GM21717 (cell line): ENCODE data around the gene LMAN1.

Source experiments
- ATAC-seq: cut with Tn5 transposase; IDR thresholded peaks from one replicate; pipeline ENCODE4 v1.9.1; 2021; ENCODE audit warnings: mild to moderate bottlenecking, moderate library complexity; ENCODE audit not compliant: unreplicated experiment

Gene LMAN1, protein sequence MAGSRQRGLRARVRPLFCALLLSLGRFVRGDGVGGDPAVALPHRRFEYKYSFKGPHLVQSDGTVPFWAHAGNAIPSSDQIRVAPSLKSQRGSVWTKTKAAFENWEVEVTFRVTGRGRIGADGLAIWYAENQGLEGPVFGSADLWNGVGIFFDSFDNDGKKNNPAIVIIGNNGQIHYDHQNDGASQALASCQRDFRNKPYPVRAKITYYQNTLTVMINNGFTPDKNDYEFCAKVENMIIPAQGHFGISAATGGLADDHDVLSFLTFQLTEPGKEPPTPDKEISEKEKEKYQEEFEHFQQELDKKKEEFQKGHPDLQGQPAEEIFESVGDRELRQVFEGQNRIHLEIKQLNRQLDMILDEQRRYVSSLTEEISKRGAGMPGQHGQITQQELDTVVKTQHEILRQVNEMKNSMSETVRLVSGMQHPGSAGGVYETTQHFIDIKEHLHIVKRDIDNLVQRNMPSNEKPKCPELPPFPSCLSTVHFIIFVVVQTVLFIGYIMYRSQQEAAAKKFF

DNA sequence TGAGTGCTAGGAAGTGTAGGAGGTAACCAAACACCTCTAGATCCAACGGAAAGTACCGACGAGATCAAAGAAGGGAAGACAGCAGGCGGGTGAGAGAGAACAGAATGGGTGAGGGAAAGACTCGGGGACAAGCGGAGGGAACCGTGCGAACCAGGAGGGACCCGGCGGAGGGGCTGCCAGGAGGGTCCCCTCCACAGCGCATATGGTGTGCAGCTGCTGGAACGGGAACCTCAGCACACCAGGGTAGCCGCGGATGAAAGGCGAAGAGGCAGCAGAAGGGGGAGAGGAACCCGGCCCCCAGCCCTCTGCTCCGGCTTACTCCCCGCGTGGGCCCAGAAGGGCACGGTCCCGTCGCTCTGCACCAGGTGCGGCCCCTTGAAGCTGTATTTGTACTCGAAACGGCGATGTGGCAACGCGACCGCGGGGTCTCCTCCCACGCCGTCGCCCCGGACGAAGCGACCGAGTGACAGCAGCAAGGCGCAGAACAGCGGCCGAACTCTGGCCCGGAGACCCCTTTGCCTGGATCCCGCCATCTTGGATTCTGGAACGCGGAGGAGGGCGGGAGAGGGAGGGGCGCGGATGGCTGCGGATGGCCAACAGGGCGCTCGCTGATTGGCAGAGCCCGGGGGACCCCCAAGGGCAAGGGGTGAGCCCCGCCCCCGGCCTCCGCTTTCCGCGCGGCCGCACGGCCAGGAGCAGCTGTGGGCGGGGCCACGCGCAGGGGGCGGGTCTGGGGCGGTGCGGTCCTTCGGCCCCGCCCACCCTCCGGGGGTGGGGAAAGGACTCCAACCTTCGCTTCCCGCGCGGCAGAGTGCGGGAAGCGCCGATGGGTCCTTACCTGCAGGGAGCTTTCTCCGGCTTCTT is at the start of gene LMAN1:
Gene LMAN1 (minus strand): TSS at position 554 of the 864 bp plus-strand sequence. CDS start 21 bp downstream, at position 533.
- ATAC-seq: peak; percentile 95

DNA sequence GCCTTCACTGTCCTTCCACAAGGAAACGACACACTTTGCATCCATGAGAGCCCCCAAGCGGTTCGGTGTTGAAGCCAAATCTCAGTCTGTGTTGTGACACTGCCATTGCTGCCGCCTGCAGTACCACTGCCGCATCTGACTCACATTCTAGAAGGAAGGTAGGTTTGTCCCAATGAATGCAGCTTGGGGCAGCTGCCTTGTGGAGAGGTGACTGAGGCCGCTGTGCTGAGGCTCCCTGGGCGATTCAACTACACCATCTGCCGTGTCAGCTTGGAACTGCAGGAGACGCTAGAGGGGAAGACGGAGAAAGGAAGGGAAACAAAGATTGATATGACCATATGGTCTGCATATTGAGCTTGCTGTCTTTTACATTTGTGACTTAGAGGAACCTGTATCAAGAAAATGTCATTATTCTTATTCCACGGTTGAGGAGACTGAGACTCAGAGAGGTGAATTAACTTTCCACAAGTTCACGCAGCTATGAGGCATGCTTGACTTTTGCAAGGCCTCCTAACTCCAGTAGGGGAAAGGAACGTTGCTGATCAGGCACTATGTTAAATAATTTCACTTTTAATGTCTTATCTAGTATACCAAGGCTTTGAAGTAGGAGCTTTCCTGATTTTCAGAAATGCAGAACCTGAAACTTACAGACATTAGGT is 43.5 kb upstream of the LMAN1 start:
- ATAC-seq: peak; percentile 81

DNA sequence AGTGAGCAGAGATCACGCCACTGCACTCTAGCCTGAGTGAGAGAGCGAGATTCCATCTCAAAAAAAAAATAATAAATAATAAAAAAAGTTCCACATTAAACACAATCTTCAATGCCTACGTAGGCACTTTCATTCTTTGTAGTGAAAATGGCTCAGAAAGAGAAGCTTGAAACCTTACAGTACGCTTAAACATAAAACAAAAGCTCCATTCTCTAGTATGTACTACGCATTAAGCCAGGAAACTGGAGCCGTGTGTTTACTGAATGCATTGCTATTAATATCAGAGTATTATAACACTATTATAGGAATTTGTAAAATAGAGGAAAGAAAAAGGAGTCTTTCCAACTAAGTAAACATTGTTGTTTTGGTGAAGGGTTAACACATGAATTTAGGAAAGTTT is 41.3 kb upstream of the LMAN1 start:
- ATAC-seq: no peak

DNA sequence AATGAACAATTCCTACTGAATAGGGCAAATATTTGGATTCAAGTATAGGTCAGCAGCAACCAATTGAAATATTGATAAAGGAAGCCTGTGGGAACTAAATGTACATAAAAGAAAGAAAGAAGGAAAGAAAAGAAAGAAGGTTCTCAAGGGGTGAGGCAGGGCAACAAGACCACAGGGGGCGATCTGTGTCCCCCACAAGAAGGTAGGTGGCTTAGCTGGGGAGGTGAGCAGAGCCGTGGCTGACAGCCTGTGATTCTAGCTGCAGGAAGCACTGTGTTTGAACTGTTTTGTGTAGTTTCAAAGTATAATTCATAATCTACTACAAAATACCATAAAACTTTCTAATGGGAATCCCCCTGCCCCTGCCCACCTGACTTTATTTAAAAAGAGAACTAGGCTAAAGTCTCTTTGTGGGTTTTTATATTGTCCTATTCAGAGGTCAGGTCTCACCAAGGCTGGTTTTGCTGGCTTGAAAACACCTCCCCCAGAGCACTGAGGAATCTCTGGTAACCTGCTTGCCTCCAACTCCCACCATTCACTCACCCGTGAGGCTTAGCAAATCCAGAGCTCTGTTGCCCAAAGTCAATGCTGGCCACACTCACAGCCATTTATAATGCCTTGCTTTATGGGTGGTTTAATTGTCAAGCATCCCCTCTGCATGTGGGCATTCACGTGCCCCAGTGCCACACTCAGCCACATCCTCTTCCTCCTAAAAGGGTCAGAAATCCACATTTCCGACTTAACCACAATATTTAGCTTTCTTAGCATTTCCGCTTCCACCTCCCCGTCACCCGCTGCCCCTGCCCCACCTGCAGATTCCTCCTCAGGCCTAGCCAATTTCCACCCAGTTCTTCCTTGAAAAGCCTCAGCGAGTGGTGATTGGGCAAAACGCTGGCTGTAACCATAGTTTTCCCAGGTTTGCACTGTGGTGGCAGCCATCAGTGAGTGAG is 36.4 kb upstream of the LMAN1 start:
- no peak for ATAC-seq

DNA sequence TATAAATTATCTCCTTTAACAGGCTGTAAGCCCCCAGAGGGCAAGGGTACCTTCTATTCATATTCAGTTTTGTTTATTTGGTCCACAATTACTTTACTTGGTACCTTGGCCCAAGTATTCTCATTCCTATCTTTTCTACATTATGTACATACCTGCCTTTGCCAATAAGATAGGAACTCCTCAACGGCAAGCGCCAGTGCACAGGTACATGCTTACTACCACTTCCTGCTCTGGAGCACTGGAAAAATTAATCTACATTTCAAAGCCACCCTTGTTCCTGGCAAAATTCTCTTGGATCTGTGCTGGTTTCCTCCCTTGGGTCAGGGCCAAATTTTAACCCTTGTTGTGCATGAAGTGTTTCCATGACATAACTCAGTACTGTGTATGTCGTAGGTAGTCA is 34.3 kb upstream of the LMAN1 start:
- no peak for ATAC-seq

DNA sequence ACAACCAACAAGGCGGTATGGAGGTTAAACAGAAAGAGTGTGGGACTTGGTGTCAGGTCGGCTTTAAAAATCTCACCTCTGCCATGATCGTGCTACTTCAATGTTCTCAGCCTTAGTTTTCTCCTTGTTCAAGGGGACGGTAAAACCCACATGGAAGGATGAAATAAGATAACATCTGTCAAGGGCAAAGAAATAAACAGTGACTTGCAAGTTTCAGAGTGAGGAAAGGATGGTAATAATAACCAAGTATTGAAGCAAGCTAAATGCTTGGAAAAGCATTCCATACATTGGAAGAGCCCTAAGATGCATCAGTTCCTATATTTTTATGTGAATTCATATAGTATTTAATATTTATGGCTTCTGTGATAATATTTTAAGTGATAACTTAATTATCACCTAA is 29.8 kb upstream of the LMAN1 start:
- no peak for ATAC-seq

DNA sequence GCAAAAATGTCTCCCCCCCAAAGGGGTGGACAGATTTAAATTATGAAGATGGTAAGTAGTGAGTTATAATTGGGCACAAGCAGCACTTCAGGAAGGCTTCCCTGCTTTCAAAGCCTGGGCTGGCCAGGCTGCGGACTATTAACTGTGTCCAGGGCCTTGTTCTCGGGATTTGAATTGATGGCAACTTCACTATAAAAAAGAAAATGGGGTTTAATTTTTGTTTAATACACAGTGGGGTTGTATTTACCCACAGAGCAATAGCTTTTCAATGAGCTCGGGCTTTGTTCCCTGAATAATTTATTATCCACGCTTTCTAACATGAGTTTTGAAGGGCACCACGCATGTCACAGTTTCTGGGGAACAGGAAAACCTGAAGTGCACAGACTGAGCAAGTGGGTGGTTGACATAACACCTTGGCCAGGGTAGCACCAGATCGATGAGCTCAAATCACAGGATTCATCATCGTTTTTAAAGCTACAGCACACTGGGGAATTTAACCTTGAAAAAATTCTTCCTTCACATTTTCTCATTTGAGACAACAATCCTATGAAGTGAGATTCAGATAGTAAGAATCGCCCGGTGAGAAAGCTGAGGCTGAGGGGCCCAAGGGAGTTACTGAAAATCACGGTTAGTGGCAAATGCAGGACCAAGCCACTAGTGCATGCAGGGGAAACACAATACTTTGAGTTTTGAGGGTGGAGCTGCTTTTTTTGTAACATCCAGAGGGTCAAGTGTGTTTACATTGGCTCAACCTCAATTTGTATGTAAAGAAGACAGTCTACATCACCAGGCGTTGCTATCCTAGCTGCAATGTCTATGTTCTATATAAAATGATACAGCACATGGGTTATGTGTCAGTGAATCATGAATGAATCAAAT is 28.9 kb upstream of the LMAN1 start:
- ATAC-seq: no peak

DNA sequence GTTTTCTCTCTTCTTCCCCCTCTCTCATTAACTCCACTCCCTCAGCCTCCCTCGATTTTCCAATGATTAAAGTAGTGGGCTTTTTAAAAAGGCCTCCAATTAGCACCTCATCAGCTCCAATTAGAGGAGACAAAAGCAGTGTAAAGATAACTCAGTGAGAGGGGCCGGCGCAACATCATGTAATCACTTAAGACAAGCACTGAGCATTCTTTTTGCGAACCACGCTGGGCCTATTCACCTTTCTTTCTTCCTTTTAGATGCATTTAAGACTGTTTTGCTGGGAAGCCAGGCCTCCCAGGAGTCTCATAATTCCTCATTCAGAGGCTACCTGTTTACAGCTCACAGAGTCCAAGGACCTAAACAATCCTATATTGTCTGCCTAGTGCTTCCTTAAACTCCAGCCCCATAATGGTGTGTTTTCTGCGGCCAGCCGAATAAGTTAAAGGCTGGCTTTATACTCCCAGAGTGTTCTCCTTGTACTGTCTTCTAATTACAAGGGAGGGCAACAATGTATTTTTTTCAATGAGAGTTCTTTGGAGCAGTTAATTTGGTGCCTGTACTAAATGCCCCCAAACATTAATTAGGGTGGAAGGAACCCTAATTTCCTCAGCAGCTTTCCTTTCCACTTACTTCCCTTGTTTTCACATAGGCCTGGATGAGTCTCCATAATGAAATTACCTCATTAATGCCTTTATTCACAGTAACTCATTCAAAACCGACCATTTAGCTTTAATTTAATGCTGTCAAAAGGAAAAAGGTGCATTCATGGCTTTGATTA is 28.0 kb upstream of the LMAN1 start:
- ATAC-seq: no peak

DNA sequence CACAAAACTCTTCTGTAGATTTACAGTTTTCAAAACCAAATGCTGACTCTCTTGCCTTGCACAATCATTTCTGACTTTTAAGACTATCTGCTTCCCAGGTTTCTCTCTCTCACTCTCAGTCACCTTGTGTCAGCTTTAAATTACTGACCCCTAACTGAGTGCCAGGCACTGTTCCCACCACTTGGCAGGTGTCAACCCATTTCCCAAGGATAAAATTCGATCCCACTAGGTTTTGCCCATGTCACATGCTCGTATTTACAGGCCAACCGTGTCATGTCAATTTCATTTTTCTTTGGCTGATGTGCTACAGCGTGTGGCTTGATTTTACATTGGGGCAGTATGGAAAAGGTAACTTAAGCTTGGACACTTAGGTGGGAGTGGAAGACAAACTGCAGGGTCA is 26.1 kb upstream of the LMAN1 start:
- no peak for ATAC-seq

DNA sequence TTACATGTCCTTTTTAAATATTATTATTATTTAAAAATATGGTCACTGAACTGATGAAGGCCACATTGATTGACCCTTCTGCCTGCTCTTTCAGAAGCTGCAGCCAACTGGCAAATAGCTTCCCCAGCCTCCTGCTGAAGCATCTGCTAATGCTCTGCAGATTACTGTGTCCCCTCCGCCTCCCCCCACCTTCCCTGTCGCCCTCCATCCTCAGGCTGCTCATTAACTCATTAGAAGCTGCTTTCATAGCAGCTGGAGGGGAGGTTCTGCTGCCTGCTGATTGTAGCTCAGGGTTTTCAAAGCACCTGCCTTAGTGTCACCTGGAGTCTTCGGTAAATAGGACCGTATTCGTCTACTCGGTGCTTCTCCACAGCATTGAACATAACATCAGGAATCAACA is 24.8 kb upstream of the LMAN1 start:
- no peak for ATAC-seq

DNA sequence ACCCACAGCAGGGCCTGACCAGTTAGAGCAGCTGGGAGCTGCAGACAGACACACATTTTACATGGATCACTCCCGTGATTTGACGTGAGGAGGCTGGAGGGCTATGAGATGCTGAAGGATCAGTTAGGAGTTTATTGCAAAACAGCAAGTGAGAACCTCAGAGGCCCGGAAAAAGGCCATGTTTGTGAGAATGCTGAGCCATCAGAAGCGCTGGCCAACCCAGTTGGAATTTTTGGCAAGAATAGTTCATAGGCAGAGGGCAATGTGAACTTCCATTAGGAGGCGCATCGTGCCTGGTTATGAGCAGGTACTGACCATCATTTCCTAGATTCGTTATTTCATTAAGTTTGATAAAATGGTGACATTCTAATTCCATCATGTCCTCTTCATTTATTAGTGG is 23.3 kb upstream of the LMAN1 start:
- no peak for ATAC-seq

DNA sequence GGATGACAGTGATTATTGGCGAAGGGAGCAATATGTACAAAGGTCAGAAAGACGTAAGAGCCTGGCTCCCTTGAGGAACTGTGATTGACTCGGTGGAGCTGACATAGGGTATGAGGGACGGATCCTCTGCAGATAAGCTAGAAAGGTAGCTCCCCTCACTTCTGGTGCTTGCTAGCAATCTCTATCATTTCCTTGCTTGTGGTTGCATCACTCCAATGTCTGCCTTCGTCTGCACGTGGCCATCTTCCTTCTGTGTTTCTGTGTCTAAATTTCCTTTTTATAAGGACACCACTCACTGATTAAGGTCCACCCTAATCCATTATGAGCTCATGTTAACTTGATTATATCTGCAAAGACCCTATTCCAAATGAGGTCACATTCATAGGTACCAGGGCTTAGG is 22.9 kb upstream of the LMAN1 start:
- no peak for ATAC-seq

DNA sequence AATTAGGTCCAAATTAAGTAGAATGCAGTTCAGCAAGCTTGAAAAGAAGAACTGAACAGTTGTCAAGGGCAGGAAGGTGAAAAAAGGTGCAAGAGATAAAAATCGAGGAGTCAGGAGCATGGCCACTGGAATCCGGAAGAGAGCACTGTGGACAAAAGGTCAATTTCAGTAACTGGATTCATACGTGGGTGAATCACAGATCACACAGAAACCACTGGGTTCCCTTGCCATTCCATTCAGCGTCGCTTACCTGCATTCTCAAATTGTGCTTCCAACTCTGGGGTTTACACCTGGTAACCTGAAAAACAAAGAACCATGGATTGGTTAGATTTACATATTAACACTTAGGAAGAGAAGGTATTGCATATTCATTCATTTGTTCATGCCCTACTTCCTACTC is 21.6 kb upstream of the LMAN1 start:
- ATAC-seq: no peak

DNA sequence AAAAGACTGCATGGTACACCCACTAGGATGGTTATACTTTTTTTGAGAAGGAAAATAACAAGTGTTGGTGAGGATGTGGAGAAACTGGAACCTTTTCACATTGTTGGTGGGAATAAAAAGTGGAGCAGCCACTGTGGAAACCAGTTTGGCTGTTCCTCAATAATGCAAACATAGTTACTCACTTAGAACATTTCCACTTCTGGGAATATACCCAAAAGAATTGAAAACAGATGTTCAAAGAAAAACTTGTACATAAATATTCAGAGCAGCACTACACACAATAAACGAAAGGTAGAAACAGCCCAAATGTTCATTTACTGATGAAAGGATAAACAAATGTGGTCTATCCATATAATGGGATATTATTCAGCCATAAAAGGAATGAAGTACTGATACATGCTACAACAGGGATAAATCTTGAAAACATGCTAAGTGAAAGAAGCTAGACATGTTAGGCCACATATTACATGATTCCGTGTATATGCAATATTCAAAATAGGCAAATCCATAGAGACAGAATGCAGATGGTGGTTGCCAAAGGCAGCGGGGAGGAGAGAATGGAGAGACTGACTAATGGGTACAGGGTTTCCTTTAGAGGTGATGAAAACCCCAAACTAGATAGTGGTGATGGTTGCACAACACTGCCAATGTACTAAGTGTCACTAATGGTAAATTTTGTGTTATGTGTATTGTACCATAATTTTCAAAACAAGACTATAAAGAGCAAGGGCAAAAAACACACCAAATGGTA is 20.9 kb upstream of the LMAN1 start:
- ATAC-seq: no peak

DNA sequence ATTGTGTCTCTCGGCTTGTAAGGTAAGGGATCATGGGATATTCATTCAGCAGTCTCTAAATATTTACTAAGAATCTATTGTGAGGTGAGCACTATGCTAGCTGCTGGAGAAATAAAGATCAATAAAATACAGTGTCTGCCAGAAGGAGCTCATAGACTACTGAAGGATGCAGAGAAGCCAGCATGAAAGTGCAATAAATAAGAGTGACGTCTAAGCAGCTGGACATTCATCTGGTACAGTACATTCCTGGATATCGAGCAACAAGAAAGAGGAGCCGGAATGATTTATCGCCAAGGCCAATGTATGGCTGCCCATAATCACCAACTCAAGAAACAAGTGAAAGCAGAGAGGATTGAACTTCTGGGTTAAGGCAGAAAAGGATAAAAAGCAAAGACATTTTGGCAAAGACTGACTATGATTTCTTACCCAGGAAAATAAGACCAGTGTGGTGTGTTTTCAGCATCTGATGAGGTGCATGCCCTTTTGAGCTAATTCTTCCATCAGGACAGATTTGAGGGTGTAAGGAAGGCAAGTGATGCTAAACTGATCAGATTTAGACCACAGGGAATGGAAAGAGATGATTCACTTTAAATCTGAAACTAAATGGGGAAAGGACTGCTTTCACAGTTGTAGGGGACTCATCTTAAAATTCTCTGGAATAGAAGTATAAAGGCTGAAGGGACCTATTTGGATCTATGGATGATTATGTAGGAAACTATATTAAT is 18.7 kb upstream of the LMAN1 start:
- ATAC-seq: no peak

DNA sequence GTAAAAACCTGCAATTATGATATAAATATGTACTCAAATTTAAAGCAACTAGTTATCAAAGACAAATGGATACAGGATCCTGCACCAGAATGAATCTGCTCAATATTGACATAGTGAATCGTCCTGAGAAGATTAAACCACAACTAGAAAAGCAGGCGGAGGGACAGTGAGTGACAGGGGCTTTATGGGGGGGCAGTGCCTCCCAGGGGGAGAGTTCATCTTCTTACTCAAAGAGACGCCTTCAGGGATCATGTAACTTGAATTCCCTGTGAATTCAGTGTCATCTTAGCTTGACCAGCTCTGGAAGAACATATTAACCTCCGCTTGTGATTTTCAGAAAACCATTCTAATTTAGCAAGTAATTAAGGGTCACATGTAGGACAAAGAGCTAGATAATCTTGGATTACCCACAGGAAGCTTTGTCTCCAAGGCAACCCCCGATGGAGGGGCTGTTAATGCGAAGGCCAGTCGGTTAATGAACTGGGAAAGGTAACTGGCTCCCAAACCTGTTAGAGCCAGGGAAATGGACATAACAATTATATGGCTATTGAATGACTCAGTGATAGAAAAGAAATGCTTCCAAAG is 17.4 kb upstream of the LMAN1 start:
- ATAC-seq: no peak

DNA sequence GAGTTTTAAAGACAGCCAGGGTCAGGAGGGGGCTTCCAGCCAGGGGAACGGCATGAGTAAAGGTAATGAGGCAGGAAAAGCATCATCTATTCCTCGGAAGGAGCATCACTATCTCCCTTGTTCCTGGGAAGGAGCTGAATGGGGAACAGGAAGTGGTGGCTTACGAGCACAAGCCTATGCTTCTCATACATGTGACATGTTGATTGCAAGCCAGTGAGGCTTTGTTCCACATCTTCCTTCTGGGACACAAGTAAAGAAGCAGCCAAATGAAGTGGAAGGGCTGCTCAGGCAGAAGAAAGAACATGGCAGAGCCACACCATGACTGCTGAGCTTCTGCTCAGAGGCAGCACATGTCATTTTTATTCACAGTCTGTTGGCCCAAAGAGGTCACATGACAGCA is 15.1 kb upstream of the LMAN1 start:
- ATAC-seq: no peak
